ENCODE results near the gene CASP1. TPM values are rescaled to one million over a fixed set of nuclear protein-coding genes. Genes with fewer than 3 reads are reported as not detected.

CASP1 gene
- polyA plus RNA-seq, 3 donors, result 210 to 460 (median 433) TPM

DNA sequence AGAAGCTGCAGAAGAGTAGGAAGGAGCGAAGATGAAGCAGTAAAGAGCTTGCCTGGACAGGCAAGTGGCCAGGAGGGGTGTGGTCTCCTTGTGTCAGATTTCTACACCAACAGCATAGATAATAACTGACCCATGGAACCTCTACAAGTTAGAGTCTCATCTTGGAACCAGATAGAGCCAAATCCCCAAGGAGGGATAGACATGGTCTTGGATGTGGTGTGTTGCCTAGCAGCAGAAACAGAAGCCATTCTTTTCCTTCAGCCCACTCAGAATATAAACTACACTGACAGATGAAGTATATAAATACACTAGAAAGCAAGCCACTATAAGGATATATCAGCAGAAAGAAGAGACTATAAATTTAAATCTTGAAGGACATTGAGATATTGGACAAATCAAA, 14.5 kb upstream of the CASP1 start:
- TF ChIP-seq, protein P1, sequence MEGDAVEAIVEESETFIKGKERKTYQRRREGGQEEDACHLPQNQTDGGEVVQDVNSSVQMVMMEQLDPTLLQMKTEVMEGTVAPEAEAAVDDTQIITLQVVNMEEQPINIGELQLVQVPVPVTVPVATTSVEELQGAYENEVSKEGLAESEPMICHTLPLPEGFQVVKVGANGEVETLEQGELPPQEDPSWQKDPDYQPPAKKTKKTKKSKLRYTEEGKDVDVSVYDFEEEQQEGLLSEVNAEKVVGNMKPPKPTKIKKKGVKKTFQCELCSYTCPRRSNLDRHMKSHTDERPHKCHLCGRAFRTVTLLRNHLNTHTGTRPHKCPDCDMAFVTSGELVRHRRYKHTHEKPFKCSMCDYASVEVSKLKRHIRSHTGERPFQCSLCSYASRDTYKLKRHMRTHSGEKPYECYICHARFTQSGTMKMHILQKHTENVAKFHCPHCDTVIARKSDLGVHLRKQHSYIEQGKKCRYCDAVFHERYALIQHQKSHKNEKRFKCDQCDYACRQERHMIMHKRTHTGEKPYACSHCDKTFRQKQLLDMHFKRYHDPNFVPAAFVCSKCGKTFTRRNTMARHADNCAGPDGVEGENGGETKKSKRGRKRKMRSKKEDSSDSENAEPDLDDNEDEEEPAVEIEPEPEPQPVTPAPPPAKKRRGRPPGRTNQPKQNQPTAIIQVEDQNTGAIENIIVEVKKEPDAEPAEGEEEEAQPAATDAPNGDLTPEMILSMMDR (IDR thresholded peaks at IDR 0.05), result no peak
- Histone ChIP-seq H3K36me3 (replicated peaks in 1 of 2; ENCODE audit: control insufficient read depth in 1 of 2, insufficient read depth in 2 of 2, low read length in 2 of 2) (no peaks in the 10 kb centered on the region), H3K9me3 (replicated peaks in 1 of 2; ENCODE audit: control insufficient read depth in 1 of 2, insufficient read depth in 1 of 2, low read length in 2 of 2) (no peaks in the 10 kb centered on the region), H3K9ac (ENCODE audit: insufficient read depth, low read length, poor library complexity, severe bottlenecking) (no peak overlapping the region), H3K27me3 (ENCODE audit: control insufficient read depth in 2 of 2, insufficient read depth in 2 of 2, low read length in 2 of 2) (no peaks in the 10 kb centered on the region), H3K4me2 (replicated peaks; ENCODE audit: extremely low read depth, low read length, poor library complexity, severe bottlenecking) (no peak overlapping the region), H3K4me3 (replicated peaks in 1 of 3; ENCODE audit: low read depth in 2 of 3, low read length in 3 of 3) (no peak overlapping the region), H3K4me1 (ENCODE audit: control insufficient read depth in 1 of 2, insufficient read depth in 2 of 2, low read length in 2 of 2) (peaks cover 16 to 24% of the 10 kb centered on the region in 2 donors), H2AFZ (ENCODE audit: insufficient read depth, low read depth, low read length, poor library complexity, severe bottlenecking) (no peak overlapping the region), H3K27ac (ENCODE audit: low read depth in 1 of 2, low read length in 2 of 2) (no peak overlapping the region), H3K79me2 (ENCODE audit: insufficient read depth, low read length) (peaks cover 13% of the 10 kb centered on the region), H4K20me1 (ENCODE audit: insufficient read depth, low read length) (no peaks in the 10 kb centered on the region)
- intact Hi-C loops (cut with micrococcal nuclease), result loop anchor here in 1 of 2 donors (10.0 kb wide), 1 partner anchor 125 kb away; no protein-coding TSS in a partner anchor
- peaks cover 18% of the 10 kb centered on the region for H3K4me1 Mint-ChIP-seq
- DNase-seq, result no peak
- no peak overlapping the region for H3K4me3 Mint-ChIP-seq
- peaks cover 0 to 1% of the 10 kb centered on the region in 2 donors for H3K36me3 Mint-ChIP-seq
- H3K27ac Mint-ChIP-seq, result no peak overlapping the region
- no CpG with 5 or more reads among the region's 1 CpG for WGBS (ENCODE audit: insufficient coverage)
- peaks cover 0 to 2% (median 0%) of the 10 kb centered on the region in 3 donors for H3K27me3 Mint-ChIP-seq (ENCODE audit: low read depth in 3 of 3)
- peaks cover 0 to 2% (median 0%) of the 10 kb centered on the region in 7 donors for H3K9me3 Mint-ChIP-seq

DNA sequence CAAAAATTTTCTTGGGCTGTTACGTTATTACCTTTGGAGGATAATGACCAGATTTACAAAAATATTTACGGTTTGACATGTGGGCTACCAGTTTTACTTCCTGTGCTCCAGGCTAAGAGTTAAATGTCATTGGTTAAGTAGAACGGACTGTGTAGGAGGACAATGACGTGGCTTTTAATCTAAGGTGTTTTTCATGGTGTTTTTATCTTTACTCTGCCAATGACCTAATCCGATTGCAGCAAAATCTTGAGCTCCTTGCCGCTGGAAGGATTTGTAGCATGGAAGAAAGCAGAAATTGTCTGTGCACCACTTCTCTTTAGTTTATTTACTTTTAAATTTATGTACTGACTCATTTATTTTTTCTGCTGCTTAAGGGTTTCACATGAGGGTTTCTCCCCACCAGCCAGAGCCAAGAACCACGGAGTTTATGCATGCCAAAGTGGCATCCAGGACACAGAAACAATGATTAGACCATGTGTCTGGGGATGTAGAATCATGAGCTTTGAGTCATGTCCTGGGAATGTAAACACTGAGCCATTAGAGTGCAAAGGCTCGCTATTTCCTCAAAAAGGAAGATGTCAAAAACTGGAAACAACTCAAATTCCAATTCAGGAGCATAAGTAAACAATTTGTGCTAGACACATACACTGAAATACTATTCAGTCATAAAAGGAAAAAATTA, 12.1 kb upstream of the CASP1 start:
- Histone ChIP-seq H3K4me2 (replicated peaks; ENCODE audit: extremely low read depth, low read length, poor library complexity, severe bottlenecking) (peak overlapping the region; percentile 15), H3K79me2 (ENCODE audit: insufficient read depth, low read length) (peaks cover 38% of the 10 kb centered on the region), H3K4me3 (replicated peaks in 1 of 3; ENCODE audit: low read depth in 2 of 3, low read length in 3 of 3) (no peak overlapping the region), H3K27me3 (ENCODE audit: control insufficient read depth in 2 of 2, insufficient read depth in 2 of 2, low read length in 2 of 2) (no peaks in the 10 kb centered on the region), H3K9me3 (replicated peaks in 1 of 2; ENCODE audit: control insufficient read depth in 1 of 2, insufficient read depth in 1 of 2, low read length in 2 of 2) (no peaks in the 10 kb centered on the region), H3K4me1 (ENCODE audit: control insufficient read depth in 1 of 2, insufficient read depth in 2 of 2, low read length in 2 of 2) (peaks cover 22 to 41% of the 10 kb centered on the region in 2 donors), H3K9ac (ENCODE audit: insufficient read depth, low read length, poor library complexity, severe bottlenecking) (no peak overlapping the region), H3K27ac (ENCODE audit: low read depth in 1 of 2, low read length in 2 of 2) (peak overlapping the region in 1 of 2 donors; percentile 68), H2AFZ (ENCODE audit: insufficient read depth, low read depth, low read length, poor library complexity, severe bottlenecking) (no peak overlapping the region), H4K20me1 (ENCODE audit: insufficient read depth, low read length) (peaks cover 7% of the 10 kb centered on the region), H3K36me3 (replicated peaks in 1 of 2; ENCODE audit: control insufficient read depth in 1 of 2, insufficient read depth in 2 of 2, low read length in 2 of 2) (peaks cover 3 to 7% of the 10 kb centered on the region in 2 donors)
- 93% methylated on average over 3 of the region's 8 CpGs for WGBS (ENCODE audit: insufficient coverage)
- peak; percentile 35 to 68 (median 37) for DNase-seq
- Mint-ChIP-seq H3K36me3 (peaks cover 17% of the 10 kb centered on the region in 2 donors), H3K27ac (peak overlapping the region in 6 of 7 donors; percentile 16 to 72 (median 55)), H3K4me1 (peaks cover 31% of the 10 kb centered on the region), H3K4me3 (no peak overlapping the region), H3K27me3 (ENCODE audit: low read depth in 3 of 3) (no peaks in the 10 kb centered on the region), H3K9me3 (peaks cover 0 to 2% (median 0%) of the 10 kb centered on the region in 7 donors)
- intact Hi-C loops (cut with micrococcal nuclease), result loop anchor here in 1 of 2 donors (10.0 kb wide), 1 partner anchor 128 kb away; no protein-coding TSS in a partner anchor
- TF ChIP-seq, protein P1 (IDR thresholded peaks at IDR 0.05), result no peak
